ENCODE data around the gene OR1J4.
"Not testable (repeated sequence)": the region's sequence is repeated elsewhere in the genome, so short reads cannot be mapped to it uniquely, and the experiment has no call there.

DNA sequence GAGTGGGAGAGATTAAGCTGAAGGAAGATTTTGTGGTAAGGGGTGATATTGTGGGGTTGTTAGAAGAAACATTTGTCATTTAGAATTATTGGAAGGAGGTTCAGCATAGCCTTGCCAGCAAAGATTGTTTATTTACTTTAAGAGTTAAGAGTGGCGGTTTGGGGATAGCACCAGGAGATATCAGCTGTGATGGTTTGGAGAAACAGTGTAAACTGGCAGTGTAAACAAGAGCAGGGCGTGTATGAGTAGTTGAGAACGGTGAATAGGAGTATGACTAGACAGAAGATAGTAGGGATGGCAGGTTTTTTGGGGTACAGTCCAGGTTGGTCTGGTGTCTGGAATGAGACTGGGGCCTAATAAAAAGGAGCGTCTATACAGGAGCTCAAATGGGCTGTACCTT lies 12.2 kb downstream of the OR1J4 start:
- TF ChIP-seq, protein P1, sequence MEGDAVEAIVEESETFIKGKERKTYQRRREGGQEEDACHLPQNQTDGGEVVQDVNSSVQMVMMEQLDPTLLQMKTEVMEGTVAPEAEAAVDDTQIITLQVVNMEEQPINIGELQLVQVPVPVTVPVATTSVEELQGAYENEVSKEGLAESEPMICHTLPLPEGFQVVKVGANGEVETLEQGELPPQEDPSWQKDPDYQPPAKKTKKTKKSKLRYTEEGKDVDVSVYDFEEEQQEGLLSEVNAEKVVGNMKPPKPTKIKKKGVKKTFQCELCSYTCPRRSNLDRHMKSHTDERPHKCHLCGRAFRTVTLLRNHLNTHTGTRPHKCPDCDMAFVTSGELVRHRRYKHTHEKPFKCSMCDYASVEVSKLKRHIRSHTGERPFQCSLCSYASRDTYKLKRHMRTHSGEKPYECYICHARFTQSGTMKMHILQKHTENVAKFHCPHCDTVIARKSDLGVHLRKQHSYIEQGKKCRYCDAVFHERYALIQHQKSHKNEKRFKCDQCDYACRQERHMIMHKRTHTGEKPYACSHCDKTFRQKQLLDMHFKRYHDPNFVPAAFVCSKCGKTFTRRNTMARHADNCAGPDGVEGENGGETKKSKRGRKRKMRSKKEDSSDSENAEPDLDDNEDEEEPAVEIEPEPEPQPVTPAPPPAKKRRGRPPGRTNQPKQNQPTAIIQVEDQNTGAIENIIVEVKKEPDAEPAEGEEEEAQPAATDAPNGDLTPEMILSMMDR (conservative IDR thresholded peaks at IDR 0.05; ENCODE audit: low read depth, low read length): not testable (repeated sequence)
- TF ChIP-seq EZH2 (IDR thresholded peaks at IDR 0.05; ENCODE audit: borderline replicate concordance, low read depth, low read length, poor library complexity, severe bottlenecking): not testable (repeated sequence)
